IPS-NIHi11 (cell line): ENCODE results near the gene MEGF6.
A peak's percentile ranks its signal among the peaks of the same experiment; 100 is the strongest.
"Not testable (repeated sequence)": the region's sequence is repeated elsewhere in the genome, so short reads cannot be mapped to it uniquely, and the experiment has no call there.

Experiments
- DNase-seq: peaks from one replicate; pipeline ENCODE4 v3.0.0; 2012; ENCODE audit warnings: mixed read lengths, low spot score

MEGF6 gene

DNA sequence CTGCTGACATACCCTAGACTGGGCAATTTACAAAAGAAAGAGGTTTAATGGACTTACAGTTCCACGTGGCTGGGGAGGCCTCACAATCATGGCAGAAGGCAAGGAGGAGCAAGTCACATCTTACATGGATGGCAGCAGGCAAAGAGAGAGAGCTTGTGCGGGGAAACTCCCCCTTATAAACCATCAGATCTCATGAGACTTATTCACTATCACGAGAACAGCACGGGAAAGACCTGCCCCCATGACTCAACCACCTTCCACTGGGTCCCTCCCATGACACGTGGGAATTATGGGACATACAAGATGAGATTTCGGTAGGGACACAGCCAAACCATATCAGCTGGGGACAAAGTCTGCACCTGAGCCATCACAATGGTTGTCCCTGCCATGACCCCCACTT is 35.8 kb downstream of the MEGF6 start:
- DNase-seq, result not testable (repeated sequence)

DNA sequence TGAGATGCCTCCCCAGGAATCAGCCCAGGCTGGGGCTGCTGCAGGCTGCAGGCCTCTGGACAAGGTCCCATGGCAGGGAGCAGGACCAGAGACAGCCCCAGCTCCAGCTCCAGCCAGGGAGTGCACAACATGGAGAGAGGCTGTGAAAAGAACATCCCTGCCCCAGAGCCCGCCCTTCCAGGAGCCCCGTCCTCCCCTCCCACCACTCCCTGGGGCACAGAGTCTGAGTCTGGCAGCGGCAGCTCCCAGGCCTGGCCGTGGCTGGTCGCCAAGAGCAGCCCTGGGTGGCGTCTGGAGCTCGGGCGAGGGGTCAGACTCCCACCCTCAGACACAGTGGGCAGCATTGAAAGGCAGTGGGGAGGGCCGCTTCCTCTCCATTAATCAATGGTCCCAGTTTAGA is 37.8 kb downstream of the MEGF6 start:
- no peak for DNase-seq

DNA sequence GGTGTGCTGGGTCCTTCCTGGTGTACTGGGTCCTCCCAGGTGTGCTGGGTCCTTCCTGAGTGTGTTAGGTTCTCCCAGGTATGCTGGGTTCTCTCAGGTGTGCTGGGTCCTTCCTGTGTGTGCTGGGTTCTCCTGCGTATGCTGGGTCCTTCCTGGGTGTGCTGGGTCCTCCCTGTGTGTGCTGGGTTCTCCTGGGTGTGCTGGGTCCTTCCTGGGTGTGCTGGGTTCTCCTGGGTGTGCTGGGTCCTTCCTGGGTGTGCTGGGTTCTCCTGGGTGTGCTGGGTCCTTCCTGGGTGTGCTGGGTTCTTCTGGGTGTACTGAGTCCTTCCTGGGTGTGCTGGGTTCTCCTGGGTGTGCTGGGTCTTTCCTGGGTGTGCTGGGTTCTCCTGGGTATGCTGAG is 38.7 kb downstream of the MEGF6 start:
- DNase-seq, result not testable (repeated sequence)

DNA sequence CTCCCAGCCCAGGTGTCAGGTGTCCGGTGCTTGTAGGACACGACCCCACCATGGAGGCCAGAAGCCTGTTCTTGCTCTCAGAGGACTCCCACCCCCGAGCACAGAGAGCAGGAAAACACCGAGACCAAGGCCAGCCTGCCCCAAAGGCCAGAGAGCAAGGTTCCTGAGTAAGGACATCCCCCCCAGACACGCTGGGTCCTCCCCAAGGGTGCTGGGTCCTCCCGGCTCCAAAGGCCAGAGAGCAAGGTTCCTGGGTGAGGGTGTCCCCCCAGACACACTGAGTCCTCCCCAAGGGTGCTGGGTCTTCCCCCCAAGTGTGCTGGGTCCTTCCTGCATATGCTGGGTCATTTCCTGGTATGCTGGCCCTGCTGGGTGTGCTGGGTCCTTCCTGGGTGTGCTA is 40.0 kb downstream of the MEGF6 start:
- no peak for DNase-seq

DNA sequence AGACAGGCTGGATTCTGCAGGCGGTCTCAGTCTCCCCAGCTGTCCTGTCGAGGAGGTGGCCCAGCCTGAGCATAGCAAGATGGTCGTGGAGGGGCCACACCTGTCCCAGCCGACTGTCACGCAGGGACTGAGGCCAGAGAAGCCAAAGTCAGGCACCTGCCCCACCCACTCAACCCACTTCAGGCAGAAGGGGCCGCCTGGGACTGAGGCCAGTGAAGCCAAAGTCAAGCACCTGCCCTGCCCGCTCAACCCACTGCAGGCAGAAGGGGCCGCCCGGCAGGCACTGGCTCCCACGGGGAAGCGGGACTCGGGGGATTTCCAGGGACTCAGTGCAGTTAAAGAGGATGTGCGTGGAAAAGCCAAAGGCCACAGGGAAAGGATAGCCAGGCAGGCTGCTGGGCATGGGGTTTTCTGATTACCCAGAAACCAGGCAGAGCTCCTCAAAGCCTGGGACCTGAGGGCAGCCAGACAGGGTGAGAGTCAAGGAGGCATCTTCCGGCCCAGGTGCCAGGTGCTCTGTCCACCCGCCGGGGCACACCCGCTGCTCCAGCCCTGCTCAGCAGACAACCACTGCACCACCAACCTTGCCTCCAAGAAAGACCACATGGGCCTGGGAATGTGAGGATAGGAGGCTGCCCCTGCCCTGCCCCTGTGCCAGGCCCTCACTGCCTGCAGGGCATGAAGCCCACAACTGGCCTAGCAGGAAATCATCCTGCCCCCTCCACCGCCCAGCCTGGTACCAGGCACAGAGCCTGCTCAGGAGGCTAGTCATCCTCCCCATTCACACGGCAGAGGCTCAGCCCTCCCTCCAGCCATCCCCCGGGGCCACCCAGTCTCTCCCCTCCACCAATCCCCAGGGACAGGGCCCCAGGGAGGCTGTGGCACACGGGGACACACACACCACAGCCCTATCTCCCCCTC is 41.0 kb downstream of the MEGF6 start:
- no peak for DNase-seq

DNA sequence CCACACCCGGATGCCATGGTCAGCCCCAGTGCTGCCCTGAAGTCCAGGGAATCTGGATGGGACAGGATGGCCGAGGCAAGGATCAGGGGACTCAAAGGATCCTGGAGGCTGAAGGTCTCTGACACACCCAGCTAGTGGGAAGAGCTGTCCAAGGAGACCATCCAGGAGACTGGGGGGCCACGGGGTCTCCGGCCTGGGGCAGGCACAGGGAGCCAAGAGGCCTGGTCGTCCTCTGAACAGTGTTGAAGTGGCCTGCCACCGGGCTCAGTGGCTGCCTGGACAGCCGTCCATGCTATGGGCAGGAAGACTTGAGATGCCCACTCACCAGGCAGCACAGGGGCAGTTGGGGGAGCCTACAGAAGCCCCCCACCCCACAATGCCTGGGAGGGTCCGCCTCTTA is 41.9 kb downstream of the MEGF6 start:
- DNase-seq, result no peak

DNA sequence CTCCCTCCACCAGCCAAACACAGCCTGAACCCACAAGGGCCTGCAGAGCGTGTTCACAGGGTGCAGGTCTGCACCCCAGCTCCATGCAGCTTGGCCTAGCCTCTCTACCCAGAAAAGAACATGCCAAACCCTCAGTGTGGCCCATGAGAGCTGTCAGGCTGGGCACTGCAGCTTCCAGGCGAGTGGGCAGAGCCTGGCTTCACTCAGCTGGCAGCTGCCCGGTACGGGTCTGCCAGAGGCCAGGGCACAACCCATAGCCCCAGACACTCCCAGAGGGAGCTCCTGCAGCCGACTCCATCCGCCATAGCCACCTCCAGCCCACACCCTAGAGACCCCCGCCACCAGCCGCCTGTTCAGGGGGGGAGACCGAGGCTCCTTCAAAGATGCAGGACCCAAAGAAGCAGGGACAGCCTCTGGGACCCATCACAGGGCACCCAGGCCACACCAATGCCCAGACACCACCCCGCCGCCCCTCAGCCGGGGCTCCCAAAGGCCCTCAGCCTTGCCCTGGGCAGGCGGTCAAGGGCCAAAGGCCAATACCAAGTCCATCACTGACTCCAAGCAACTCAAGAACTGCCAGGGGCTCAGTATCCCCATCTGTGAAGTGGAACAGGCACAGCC is 42.4 kb downstream of the MEGF6 start:
- no peak for DNase-seq

DNA sequence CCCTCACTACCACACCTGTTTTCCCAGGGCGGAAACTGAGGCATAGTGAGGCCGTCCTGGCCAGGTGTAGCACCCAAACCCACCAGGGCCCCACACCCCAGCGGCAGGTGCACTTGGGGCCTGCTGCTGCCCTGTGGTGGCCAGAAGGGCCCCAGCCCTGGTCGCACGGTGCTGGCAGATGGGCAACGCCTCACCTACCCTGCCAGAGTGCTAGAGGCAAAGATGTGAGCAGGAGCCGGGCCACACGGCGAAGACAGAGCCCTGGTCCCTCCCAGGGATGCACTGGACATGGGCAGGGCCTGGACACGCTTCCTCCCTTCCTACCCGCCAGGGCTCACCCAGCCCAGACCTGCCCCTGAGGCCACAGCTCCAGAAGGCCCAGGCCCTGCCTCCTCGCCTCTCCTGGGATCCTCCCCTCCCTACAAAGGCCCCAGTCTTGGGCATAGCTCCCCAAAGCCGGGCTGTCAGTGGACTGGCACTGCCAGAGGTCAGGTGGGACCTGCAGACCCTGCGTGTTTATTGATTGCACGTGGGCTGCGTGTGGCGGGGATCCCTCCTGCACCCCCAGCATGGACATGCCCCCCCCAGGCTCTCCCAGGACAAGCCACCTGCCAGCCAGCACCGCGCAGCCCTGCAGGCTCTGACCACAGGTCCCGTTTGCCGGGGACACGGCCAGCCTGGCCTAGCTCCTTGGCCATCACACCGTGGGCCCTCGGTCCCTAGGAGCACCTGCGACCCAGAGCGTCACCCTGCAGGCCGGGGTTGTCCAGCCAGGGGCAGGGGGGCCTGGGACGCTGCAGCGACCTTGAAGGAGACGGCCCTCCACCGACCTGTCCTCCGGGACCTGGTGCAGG is 44.1 kb downstream of the MEGF6 start:
- no peak for DNase-seq

DNA sequence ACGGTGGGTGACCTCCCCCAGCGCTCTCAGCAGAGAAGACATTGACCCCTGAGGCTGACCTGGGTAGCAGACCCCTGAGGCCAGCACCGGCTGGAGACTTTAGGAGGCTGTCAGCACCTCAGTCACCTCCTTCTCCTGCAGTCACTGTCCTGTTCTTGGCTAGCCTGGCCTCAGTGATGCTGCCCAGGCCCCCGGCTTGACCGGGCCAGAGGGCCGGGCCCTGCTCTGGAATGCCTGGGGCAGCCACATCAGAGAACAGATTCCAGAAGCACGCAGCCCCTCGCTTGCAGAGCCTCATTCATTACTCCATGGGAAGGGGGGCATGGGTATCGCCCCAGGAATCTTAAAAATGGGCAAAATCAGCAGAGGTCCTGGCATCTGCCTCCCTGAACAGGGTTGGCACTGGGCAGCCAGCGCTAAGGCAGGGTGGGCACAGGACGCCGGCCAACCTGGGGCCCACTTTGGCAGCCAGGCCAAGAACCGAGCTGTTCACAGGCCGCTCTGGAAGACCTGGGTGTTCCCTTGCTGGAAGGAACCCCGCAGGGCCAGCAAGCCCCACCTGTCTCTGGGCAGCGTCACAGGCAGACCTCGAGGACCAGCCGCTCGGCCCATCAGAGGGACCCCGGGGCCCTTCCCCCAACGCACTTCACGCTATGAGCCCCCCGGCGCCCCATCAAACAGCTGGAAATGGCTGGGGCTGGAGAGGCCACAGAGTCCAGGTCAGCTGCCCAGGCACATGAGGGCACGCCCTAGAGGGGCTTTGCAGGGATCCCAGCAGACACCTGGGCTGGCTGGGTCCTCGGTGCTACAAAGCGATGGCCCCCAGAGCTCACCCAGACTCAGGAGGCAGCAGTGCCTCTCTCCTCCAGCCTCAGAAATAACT is 45.1 kb downstream of the MEGF6 start:
- no peak for DNase-seq

DNA sequence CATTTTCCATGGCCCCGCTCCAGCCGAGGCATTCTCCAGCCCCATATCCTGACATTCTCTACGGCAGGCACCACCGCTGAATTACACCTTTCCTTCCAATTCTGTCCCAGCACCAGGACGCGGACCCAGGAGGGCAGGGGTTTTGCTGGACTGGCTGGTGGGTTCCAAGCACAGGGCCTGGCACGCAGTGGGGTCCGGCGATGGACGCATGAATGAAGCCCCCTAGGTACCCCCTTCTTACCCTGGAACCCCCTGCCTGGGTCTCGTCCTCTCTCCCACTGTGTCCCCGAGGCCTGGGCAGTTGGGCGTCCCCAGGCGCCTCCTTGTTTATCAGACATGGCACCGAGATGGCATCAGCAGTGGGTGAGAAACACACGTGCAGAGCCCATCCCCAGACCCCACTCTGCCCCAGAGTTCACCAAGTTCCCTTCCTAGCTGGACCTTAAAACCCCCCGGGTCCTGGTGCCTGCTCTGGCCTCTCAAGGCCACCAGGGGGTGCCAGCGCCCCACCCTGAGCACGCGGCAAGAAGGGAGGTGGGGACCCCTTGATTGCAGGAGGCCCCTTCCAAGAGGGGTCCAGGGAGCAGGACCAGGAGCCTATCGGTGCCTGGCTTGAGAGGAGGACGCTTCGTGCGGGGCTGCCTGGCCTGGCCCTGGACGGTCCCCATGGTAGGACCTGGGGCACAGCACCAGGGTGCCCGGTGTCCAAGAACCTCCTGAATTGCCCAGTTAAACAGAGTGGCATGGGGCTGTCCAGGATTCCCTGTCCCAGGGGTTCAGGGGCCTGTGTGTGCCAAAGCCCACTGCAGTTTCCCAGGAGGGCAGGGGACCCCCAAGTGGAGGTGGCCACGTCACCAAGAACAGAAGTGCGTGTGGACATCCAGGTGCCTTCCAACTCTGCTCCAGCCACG is 46.1 kb downstream of the MEGF6 start:
- peak; percentile 94 for DNase-seq

DNA sequence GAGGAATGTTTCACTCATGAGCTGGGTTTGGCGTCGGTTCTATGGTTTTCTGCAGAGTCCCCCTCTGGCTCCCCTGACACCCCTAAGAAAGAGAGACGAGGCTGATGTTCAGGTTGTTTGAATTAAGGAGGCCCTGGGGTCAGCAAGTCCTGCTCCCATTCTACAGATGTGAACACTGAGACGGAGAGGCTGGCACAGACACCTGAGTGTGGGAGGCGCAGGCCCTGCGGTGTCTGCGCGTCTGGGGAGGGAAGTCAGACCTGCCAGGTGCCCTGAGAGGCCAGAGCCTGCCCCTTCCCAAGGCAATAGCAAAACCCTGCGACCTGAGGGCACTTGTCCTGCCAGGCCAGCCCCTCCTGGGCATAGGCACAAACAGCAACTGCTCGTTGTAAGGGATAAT is 47.7 kb downstream of the MEGF6 start:
- DNase-seq, result no peak

DNA sequence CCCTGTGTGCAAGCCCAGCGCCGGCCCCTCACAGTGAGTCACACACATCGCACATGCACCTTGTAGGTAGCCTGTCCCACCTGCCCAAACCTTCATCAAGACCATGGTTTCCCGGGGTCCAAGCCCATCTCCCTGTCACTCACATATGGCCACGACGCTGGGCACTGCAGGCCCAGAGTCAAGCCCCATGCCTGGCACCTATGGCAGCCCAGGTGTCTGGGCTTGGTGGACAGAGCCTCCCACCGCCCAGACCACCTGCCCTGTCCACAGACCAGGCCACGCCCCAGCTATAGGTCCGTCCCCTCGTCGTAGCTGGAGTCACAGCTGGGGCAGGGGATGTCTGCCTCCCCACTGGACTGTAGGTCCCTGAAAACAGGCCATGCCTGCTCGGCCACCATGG is 48.2 kb downstream of the MEGF6 start:
- DNase-seq, result no peak

DNA sequence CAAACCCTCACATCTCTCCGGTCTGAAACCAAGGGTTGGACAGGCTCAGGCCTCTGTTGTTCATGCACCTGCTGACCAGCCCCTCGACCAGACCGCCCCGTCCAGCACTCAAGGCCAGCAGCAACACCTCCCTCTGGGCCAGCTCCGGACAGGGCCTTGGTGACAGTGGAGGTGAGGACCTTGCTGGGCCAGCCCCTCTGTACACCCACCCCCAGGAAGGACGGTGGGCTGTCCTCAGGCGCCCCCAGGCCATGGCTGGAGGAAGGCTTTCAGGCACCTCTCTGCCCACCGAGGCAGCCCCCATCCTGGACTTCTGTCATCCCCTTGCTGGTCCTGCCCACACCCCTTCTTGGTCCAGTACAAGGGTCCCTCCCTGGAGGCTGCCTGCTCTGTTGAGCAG is 48.6 kb downstream of the MEGF6 start:
- DNase-seq, result no peak

DNA sequence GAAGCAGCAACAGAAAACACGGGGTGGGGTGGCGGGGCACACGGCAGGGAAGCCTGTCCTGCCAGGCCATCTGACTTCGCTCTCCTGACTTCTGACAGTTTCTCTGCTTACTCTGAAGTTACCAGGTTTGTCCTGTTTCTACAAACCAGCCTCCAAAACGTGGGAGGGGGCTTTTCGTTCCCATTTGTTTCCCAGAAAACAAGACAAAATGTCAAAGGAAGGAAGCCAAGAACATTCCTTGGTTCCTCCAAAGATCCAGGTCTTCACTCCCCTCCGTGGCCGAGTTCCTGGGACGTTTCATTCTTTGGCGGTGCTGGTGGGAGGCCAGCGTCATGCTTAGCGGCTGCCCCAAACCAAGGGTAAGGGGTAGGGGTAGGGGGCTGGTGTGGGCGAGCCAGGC is 49.6 kb downstream of the MEGF6 start:
- no peak for DNase-seq

DNA sequence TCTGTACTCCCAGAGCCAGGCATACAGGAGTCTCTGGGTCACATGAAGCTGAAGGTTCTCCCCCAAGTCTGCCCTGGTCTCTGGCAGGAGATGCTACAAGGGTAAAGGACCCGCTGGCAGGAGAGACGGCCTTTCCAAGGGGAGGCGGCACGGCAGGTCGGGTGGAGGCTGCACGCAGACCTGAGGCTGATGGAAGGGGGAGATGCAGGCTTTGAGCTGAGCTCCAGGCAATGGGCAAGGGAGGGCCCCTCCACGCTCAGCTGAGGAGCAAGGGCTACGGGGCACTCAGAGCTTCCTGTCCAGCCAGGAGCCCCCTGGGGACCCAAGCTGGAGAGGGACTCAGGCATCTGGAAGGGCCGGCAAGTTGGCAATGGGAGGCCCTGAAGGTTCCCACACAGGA is 50.3 kb downstream of the MEGF6 start:
- no peak for DNase-seq

DNA sequence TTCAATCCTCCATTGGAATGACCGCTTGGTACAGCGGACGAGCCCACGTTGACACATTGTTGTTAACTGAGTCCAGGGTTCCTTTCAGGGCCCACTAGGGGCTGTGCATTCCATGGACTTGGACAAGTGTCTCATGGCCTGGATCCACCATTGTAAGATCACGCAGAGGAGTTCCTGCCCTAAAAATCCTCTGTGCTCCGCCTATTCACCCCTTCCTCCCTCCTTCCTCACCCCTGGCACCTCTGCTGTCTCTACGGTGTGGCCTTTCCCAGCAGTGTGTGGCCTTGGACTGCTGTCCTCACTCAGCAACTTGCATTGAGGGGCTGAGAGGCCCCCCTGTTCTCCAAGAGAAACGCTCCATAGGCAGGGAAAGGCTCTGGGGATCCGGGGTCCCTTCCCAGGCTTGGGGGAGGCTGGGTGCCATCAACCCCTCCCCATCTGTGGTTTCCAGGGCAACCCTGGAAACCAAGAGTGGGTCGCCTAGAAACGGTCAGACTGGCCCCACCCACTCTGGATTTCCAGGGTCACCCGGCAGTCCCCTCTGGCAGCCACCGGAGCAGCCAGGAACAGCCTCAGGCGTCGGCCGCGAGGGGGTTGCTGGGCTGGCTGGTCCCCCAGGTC is 50.9 kb downstream of the MEGF6 start:
- no peak for DNase-seq

DNA sequence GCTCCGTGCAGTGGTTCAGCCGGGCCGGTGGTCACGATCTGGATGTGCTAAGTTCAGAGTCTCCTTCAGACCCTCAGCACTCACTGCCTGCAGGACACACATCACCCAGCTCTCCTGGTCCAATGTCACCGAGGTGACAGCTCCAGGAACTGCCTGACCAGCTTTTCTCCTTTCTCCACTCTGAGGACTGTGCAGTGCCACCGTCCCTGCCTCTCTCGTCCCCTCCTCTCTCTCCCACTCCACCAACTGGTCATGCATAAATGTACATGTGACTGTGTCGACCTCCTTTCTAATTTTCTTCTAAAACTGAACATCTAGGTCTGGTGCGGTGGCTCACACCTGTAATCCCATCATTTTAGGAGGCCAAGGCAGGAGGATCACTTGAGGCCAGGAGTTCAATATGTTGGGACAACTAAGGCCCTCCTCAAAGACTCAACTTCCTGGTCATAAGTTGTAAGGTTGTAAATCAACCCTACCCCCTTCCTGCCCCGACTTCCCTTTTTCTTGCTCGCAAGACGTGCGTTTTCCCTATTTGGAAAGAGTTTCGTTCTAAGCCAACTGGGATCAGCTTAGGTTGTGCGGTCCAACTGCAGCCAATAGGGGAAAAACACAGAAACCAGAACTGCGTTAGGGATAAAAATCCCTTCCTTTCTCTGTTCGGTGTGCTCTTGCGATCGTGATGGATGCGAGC is 53.1 kb downstream of the MEGF6 start:
- DNase-seq, result no peak

DNA sequence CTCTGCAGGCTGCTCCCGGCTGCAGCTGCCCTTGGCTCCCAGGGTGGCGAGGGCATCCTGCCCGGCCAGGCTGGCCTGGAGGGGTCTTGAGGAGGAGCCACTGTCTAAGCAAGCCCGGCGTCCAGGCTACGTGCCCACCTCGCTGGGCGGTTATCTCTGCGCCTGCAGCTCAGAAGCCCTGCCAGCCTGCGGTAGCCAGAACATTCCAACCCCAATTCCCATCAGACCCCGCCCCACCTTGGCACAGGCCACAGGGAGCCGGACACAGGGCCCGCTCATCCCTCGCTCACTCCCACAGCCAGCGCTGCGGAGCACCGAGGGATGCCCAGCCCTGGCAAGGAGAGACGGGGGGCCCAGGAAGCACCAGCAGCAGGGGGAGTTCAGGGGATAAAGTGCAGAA is 53.9 kb downstream of the MEGF6 start:
- no peak for DNase-seq

DNA sequence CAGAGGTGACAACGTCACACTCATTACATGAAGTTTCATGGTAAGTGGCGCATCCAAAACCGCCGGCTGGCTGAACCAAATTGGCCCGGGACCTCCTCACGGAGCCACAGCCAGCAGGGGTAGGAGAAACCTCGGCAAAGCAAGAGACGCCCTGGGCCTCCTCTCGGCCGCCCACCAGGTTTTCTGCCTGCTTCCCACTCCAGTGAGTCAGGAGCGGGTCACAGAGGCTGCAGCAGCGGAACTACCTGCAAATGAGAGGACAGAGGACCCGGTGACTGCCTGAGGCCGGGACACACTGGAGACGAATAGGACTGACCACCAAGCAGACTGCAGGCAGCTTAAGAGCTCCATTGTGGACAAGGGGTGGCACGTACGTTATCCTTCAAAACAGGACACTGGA is 55.0 kb downstream of the MEGF6 start:
- no peak for DNase-seq
